ENCODE results near the gene OLIG3. TPM values are rescaled to one million over a fixed set of nuclear protein-coding genes. Genes with fewer than 3 reads are reported as not detected.

OLIG3 gene
- total RNA-seq, 1 experiment from 2014 or later: not detected

DNA sequence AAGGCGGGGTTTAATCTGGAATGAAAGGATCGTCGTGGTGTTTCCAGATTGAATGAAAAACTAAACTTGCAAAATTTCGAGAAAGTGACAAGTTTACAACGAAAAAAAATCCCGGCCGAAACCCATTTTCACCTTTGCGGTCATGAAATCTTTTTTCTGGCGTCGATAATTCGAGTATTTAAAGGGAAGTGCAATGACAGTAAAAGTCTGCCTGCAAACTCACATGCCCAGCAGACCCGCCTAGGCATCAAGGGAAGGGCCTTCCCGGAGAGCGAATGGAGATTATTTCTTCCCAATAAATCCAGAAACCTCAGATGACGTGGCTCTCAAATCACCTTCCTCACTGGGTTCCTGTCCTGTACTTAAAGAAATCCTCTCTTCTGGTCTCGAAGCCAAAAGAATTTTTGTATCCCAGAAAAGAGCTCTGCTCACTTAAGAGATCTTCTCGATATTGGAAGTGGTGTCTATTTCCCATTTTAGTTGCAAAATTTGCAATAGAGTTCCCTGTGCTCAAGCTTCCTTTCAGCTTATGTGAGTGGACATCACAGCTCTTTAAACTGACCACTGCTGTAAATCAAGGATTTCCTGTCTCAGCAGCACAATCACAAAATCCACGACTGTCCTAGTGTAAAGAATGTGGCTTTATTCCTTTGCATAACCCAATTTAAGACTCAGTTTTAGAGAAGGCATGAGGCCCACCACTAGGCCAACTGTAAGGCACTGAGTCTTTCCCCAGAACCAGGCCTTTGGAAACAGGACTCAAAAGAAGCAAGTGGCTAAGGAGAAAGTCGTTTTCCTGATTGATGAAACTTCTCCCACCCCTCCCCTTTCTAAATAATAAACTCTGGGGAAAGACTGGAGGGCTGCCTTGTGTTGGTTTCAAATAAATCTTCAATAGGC lies 3.9 kb downstream of the OLIG3 start:
- no peak for DNase-seq
- H3K9me3 ChIP-seq (replicated peaks): no peaks in the 10 kb centered on the region
- no peak overlapping the region for H3K27ac ChIP-seq
- H3K27me3 ChIP-seq: no peaks in the 10 kb centered on the region; the same call in 1 of the 2 replicates
- no peaks in the 10 kb centered on the region for H3K36me3 ChIP-seq
- no peak overlapping the region for H3K4me3 ChIP-seq
- H3K4me1 ChIP-seq: no peaks in the 10 kb centered on the region

DNA sequence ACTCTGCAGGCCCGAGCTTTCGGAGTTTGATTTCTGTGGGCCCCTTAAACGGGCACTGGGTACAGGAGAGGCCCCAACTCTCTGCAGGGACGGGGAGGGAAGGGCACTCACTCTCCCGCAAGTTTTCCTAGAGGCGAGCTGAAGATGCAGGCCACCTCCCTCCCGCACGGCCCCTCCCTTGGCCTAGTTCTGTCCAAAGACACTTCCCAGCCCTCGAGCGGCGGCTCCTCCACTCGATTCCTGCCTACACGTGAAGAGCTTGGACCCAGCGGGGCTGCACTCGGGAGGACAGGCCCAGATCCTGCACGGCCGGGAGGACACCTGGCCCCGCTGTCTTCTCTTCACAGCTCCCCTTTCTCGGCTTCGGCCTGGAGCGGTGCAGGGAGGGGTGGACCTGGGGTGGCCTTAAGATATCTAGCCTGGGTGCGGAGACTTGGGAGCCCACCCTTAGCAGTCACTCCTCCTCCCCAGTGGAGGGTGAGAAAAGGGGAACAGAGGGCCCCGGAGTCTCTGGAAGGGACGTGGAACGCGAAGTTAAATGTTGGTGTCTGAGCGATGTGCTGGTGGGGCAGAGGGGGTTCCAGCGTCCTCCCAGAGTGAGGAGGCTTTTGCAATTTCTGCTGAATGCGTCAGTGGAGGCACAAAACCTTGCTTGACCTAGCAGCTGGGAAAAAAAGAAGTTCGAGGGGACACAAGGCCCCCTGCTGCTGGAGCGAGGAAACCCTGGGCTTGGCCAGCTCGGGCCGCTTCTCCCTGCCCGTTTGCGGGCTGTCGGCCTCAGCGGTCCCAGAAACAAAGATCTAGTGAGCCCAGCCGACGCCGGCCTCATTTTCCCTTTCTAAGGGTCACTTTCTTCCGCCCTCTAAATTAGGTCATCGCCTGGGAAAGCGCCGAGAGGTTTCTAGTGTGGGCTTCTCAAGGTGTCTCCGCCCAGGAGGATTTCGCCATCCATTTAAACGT lies 4.9 kb downstream of the OLIG3 start:
- no peak for DNase-seq
- no peaks in the 10 kb centered on the region; the same call in 1 of the 2 replicates for H3K27me3 ChIP-seq
- no peak overlapping the region for H3K27ac ChIP-seq
- H3K4me1 ChIP-seq: no peaks in the 10 kb centered on the region
- H3K9me3 ChIP-seq (replicated peaks): no peaks in the 10 kb centered on the region
- H3K36me3 ChIP-seq: no peaks in the 10 kb centered on the region
- H3K4me3 ChIP-seq: no peak overlapping the region

DNA sequence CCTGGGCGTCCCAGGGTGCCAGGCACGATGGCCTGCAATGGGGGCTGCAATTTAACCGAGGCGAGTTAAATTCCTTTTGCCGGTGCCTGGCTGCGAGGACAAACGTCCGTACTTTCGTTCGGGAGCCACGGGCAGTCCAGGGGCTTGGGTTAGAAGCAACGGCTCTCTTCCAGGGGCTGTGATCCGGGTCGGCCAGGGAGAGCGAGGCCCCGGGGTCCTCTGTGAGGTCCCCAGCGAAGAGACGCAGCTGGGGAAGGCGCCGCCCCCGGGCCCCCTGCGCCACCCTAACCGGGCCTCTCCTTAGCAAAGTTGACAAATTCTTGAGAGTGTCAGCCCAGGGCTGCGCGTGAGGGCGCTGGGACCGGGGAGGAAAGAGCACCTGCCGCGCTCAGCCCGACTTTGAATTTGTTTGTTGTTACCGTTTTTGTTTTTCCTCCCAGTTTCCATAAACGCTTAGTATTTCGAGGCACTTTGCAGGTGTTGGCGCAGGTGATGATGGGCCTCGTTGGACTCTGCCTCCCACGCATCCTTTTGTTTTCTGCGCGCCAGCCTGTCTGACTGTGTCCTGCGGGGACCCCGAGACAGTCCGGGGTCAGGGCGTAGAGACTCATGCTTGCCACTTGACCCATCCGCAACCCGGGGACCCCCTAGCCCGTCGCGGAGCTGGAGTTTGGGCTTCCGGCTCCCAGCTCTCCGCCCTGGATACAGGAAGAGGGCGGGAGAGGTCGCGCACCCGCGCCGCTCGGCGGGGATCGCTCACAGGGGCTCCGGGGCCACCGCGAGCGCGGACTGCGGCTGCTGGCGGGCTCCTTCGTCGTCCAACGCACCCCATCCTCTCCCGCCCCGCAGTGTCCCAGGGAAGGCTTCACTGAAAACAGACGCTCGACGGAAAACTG lies 5.8 kb downstream of the OLIG3 start:
- Histone ChIP-seq H3K4me3 (no peak overlapping the region), H3K9me3 (replicated peaks) (no peaks in the 10 kb centered on the region), H3K4me1 (no peaks in the 10 kb centered on the region), H3K36me3 (no peaks in the 10 kb centered on the region), H3K27me3 (no peaks in the 10 kb centered on the region; the same call in 1 of the 2 replicates), H3K27ac (no peak overlapping the region)
- no peak for DNase-seq

DNA sequence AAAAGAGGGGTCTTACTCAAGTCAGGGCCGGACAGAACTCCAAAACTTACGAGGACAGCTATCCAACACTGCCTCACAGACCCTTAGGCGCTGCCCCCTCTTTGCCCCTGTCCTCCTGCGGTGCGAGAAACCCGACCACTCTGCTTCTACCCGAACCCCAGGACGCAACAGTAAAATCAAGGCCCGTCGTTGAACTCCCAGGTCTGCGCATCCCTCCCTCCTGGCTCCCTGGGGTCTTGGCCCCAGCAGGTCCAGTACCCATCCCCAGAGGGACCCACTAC lies 6.4 kb downstream of the OLIG3 start:
- Histone ChIP-seq H3K36me3 (no peaks in the 10 kb centered on the region), H3K27ac (no peak overlapping the region), H3K9me3 (replicated peaks) (no peaks in the 10 kb centered on the region), H3K27me3 (no peaks in the 10 kb centered on the region; the same call in 1 of the 2 replicates), H3K4me3 (no peak overlapping the region), H3K4me1 (no peaks in the 10 kb centered on the region)
- DNase-seq: no peak

DNA sequence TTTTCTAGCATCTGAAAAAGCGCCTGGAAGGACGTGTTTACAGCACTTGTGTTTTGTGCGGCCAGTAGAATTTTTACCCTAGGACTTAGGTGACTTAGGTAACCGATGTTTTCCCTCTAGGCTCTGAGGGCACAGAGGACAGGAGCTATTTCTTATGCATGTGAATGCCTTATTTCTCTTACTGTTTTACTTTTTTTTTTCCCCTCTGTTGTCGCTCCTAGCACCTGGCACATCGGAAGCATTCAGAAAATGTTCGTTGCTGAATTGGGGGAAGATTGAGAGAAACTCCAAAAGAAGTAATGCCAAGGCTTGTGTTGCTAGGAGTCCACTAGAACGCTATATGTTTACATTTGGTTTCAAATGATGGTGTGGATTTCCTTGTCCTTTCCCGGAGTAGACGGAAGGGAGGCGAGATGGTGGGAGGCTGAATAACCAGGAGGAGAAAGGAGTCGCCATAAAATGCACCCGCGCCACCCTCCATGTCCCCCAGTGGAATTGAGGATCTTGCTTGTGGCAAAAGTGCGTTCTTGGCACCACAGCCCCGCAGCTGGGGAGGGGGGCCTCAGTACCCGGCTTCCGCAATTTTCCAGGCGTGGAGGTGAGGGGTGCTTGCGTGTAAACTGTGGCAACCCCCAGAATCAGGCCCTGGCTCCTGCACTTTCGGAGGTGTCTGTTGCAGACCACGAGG lies 6.9 kb downstream of the OLIG3 start:
- no peak overlapping the region for H3K27ac ChIP-seq
- no peaks in the 10 kb centered on the region; the same call in 1 of the 2 replicates for H3K27me3 ChIP-seq
- DNase-seq: no peak

DNA sequence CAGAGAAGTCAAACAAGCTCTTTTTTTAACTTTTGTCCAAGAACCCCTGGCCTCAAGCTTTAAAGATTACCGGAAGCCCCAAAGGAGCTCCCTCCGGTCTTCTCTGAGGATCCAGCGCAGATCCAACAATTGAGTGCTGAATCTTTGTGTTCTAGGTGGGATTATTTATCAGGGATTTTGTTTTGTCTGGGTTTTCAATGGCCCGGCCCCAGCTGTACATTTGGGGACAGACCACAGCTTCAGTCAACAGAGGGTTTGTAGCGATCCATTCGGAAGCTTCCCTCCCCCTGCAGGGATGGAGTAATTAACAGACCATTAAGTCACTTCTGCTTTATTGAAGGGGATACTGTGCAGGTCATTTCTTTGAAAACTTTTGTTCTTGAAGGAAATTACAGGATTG lies 7.8 kb downstream of the OLIG3 start:
- Histone ChIP-seq H3K4me3 (no peak overlapping the region), H3K9me3 (replicated peaks) (no peaks in the 10 kb centered on the region), H3K4me1 (no peaks in the 10 kb centered on the region), H3K27ac (no peak overlapping the region), H3K27me3 (no peaks in the 10 kb centered on the region; the same call in 1 of the 2 replicates), H3K36me3 (no peaks in the 10 kb centered on the region)
- DNase-seq: no peak

More for the DNA sequence above, 6.9 kb downstream of the OLIG3 start:
- no peak overlapping the region for H3K4me3 ChIP-seq
- no peaks in the 10 kb centered on the region for H3K36me3 ChIP-seq
- H3K9me3 ChIP-seq (replicated peaks): no peaks in the 10 kb centered on the region
- no peaks in the 10 kb centered on the region for H3K4me1 ChIP-seq

DNA sequence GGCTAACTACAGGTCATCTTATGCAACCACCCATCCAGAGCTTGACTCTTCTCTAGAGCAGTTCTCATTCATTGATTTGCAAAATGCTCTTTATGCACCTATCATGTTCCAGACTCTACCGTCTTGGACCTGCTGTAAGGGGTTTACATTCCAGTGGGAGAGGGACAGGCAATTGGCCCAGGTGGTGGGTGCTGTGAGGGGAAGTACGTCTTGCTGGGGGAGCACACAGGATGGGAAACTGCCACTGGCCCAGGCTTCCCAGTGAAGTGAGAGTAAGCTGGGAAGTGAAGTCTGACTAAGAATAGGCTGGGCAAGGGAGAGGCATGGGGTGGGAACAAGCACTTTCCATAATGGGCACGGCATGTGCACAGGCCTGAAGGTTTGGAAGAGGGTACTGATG lies 13.8 kb downstream of the OLIG3 start:
- no peaks in the 10 kb centered on the region for H3K9me3 ChIP-seq (replicated peaks)
- H3K36me3 ChIP-seq: no peaks in the 10 kb centered on the region
- no peak overlapping the region for H3K27ac ChIP-seq
- no peak overlapping the region for H3K4me3 ChIP-seq
- H3K4me1 ChIP-seq: no peaks in the 10 kb centered on the region
- no peak for DNase-seq
- no peaks in the 10 kb centered on the region for H3K27me3 ChIP-seq

DNA sequence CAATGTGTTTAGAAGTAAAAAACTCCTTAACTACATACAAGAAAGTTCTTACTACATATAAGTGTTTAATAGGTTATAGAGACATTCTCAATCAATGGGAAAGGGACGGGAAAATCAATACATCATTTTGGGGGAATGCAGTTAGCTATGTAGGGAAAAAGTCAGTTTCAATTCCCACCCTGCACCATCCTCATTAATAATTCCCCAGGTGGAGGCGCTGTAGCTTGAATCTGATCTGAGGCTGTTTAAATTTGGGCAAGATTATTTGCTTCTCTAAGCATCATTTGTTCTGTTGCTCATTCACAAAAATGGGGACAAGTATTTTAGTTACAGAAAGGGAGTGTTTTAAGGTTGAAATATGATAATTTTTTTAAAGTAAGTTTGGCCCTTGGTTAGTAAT lies 19.1 kb downstream of the OLIG3 start:
- no peaks in the 10 kb centered on the region for H3K9me3 ChIP-seq (replicated peaks)
- no peaks in the 10 kb centered on the region for H3K4me1 ChIP-seq
- H3K27me3 ChIP-seq: no peaks in the 10 kb centered on the region
- DNase-seq: no peak
- H3K36me3 ChIP-seq: no peaks in the 10 kb centered on the region
- H3K27ac ChIP-seq: no peak overlapping the region
- no peak overlapping the region for H3K4me3 ChIP-seq

DNA sequence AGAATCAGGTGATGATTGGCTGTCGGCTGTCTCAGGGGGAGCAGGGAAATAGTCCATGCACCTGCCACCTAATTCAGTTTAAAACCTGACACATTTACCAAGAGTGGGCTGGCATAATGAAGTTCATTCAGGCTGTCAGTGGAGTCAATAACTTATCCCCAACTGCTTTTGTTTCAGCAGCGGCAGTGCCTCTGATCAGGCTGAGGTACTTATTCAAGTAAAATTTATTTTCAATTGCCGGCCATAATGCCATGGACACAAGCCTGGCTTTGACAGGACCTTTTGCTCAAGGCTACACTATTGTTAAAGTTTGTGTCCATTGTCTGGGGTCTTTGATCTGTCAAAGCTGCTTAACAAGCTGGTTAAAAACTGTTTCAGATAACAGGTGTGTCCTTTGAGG lies 20.6 kb downstream of the OLIG3 start:
- no peaks in the 10 kb centered on the region for H3K4me1 ChIP-seq
- no peaks in the 10 kb centered on the region for H3K27me3 ChIP-seq
- no peaks in the 10 kb centered on the region for H3K9me3 ChIP-seq (replicated peaks)
- H3K36me3 ChIP-seq: no peaks in the 10 kb centered on the region
- H3K4me3 ChIP-seq: no peak overlapping the region
- H3K27ac ChIP-seq: no peak overlapping the region
- DNase-seq: no peak

DNA sequence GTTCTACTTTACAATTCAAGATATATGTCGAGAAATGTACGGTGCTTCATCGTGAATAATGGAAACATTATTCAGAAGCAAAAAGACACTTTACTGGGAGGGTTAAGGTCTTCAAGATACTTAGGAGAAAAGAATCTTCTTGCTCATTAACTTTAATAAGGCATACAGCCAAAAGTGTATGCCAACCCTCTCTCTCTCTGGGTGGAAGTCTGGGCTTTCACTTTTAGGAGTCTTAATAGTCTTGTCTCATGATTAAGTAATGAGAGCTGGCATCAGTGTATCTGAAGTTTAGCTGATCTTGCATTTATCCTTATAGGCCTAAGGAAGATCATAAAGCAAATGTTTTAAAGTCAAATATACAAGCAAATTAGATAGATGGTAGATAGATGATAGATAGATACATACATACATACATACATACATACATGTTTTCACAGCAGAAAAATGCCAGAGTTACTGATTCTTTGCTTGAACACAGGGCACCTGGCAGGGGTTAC lies 21.5 kb downstream of the OLIG3 start:
- Histone ChIP-seq H3K4me1 (no peaks in the 10 kb centered on the region), H3K36me3 (no peaks in the 10 kb centered on the region), H3K27ac (no peak overlapping the region), H3K9me3 (replicated peaks) (no peaks in the 10 kb centered on the region), H3K4me3 (no peak overlapping the region), H3K27me3 (no peaks in the 10 kb centered on the region)
- no peak for DNase-seq

DNA sequence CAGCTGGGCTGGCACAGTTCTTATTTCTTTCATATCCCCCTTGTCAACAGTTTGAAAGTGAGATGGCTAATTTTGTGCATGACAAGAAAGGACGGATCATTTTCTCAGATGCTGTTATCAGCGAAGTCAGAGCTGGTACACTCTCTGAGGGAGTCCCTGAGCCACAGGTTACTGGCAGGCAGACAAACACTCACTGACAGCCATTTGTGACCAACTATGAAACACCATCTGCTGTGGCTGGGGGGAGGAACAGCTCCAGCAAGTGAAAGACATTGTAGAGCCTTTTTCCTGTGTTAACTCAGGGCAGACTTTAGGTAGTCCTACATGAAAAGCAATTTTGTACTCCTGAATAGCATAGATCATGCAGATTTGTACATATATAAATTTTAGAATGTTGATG lies 22.2 kb downstream of the OLIG3 start:
- Histone ChIP-seq H3K27ac (no peak overlapping the region), H3K36me3 (no peaks in the 10 kb centered on the region), H3K4me1 (no peaks in the 10 kb centered on the region), H3K27me3 (no peaks in the 10 kb centered on the region), H3K4me3 (no peak overlapping the region), H3K9me3 (replicated peaks) (no peaks in the 10 kb centered on the region)
- DNase-seq: no peak

DNA sequence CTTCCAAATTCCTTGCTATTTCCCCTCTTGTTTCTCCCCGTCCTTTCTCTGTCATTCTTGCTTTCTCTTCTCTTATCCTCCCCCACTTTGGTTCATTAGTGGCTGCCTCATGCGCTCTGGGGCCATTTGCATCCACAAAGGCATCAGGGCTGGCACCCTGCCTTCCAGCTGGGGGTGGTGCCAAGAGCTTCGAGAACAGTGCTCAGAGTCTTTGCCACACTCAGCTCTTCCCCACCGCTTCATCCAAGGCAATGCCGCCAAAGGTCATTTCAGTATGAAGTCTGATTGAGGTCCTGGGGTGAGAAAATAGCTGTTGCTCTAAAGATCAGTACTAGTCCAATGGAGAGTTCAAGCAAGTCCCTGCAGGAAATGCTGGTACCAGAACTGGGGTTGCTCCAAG lies 22.7 kb downstream of the OLIG3 start:
- H3K36me3 ChIP-seq: no peaks in the 10 kb centered on the region
- DNase-seq: no peak
- H3K27ac ChIP-seq: no peak overlapping the region

DNA sequence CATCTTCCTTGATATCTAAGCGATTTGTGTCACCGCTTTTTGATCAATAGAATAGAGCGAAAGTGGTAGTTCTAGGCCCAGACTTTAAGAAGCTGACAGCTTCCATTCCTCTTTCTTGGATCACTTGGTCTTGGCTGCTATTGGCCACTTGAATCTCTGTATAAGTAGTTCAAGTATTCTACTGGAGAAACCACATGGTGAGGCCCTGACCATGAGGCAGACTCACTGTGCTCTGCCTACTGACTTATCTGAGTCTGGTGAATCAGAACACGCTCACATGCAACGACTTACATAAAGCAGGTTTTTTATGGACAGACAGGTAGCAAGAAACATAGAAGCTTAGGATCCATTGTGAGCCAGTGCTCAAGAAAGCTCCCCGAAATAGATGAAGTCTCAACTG lies 27.0 kb downstream of the OLIG3 start:
- Histone ChIP-seq H3K27ac (no peak overlapping the region), H3K4me1 (no peaks in the 10 kb centered on the region), H3K9me3 (replicated peaks) (no peaks in the 10 kb centered on the region), H3K27me3 (no peaks in the 10 kb centered on the region), H3K36me3 (no peaks in the 10 kb centered on the region), H3K4me3 (no peak overlapping the region)
- no peak for DNase-seq

More for the DNA sequence above, 22.7 kb downstream of the OLIG3 start:
- Histone ChIP-seq H3K9me3 (replicated peaks) (no peaks in the 10 kb centered on the region), H3K4me1 (no peaks in the 10 kb centered on the region), H3K4me3 (no peak overlapping the region), H3K27me3 (no peaks in the 10 kb centered on the region)

All from SJCRH30 (cell line).